ENCODE results near the gene SPRTN. TPM values are rescaled to one million over a fixed set of nuclear protein-coding genes. Genes with fewer than 3 reads are reported as not detected.
"Not testable (repeated sequence)": the region's sequence is repeated elsewhere in the genome, so short reads cannot be mapped to it uniquely, and the experiment has no call there.

Gene SPRTN
- total RNA-seq, 1 donor: 17.2 TPM

DNA sequence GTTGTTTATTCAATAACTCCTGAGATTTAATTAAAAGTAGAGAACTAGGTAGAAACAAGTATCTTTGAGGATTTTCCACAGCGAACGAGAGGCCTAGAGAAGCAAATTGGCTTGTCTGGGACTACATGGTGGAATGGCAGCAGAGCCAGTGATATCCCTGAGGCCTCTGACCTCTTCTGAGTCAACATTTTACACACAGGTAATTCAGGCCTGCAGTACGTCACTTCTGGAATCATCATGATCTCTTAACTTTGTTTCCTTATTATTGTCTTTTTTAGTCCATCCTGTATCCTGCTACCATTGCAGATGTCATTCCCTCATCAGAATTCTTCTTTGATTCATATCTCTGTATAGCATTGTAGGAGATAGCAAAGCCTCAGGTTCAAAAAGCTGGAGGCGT, 9.9 kb downstream of the SPRTN start:
- no peak overlapping the region for H3K4me3 ChIP-seq (ENCODE audit: low read depth, low read length)
- TF ChIP-seq, protein P1, sequence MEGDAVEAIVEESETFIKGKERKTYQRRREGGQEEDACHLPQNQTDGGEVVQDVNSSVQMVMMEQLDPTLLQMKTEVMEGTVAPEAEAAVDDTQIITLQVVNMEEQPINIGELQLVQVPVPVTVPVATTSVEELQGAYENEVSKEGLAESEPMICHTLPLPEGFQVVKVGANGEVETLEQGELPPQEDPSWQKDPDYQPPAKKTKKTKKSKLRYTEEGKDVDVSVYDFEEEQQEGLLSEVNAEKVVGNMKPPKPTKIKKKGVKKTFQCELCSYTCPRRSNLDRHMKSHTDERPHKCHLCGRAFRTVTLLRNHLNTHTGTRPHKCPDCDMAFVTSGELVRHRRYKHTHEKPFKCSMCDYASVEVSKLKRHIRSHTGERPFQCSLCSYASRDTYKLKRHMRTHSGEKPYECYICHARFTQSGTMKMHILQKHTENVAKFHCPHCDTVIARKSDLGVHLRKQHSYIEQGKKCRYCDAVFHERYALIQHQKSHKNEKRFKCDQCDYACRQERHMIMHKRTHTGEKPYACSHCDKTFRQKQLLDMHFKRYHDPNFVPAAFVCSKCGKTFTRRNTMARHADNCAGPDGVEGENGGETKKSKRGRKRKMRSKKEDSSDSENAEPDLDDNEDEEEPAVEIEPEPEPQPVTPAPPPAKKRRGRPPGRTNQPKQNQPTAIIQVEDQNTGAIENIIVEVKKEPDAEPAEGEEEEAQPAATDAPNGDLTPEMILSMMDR (IDR thresholded peaks at IDR 0.05; ENCODE audit: insufficient read depth, low read length): no peak
- DNase-seq (ENCODE audit: low read depth): no peak

DNA sequence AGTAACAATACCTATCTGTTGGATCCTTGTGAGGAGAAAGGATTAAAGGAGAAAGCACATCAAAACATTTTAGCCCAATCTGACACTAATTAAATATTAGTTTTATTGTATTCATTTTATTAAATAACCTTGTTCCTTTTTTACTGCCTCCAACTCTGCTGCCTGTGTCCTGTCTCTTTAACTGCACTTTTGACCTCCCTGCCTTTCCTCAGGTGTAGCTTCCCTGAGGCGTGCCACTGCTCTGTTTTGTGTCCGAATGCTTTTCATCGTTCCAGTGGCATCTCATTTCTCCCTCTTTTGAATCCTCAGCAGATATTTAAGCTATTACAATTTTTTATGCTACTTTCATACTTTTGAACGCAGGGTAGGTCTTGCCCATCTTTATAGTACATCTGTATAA, 10.3 kb downstream of the SPRTN start:
- DNase-seq (ENCODE audit: low read depth): no peak
- TF ChIP-seq, protein P1 (IDR thresholded peaks at IDR 0.05; ENCODE audit: insufficient read depth, low read length): no peak
- no peak overlapping the region for H3K4me3 ChIP-seq (ENCODE audit: low read depth, low read length)

GRCh38 chr1:231348856-231349255, 10.8 kb downstream of the SPRTN start:
- H3K4me3 ChIP-seq (ENCODE audit: low read depth, low read length); DNase-seq (ENCODE audit: low read depth): not testable (repeated sequence)

DNA sequence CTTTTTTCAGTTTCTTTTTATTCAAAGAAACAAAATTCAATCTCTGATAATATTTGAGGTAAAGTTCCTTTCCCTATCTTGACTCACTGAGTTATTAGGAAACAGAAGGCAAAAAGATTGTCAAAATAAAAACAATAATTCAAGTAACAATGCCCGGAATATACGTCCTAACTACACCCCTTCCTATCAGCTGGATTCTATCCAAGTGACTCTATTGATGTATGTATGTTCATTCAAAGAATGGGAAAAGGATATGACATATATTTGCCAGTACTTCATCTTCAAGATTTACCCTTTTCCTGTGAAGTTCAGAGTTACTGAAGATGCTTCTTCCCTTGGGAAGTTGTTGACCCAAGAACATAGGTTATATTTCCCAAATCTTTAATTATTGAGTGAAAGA, 13.7 kb downstream of the SPRTN start:
- TF ChIP-seq, protein P1 (IDR thresholded peaks at IDR 0.05; ENCODE audit: insufficient read depth, low read length): no peak
- no peak overlapping the region for H3K4me3 ChIP-seq (ENCODE audit: low read depth, low read length)
- DNase-seq (ENCODE audit: low read depth): no peak

DNA sequence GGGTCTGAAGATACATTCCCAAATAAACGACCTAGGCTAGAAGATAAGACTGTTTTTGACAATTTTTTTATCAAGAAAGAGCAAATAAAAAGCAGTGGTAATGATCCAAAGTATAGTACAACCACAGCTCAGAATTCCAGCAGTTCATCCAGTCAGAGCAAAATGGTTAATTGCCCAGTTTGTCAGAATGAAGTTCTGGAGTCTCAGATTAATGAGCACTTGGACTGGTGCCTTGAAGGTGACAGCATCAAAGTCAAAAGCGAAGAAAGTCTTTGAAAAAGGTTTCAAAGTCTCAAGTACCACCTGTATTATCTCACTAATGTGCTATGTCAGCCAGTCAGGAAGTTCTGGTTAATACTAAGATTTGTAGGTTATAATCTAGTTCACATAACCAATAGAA, 15.0 kb downstream of the SPRTN start:
- H3K4me3 ChIP-seq (ENCODE audit: low read depth, low read length): no peak overlapping the region
- DNase-seq (ENCODE audit: low read depth): no peak
- TF ChIP-seq, protein P1 (IDR thresholded peaks at IDR 0.05; ENCODE audit: insufficient read depth, low read length): no peak

GRCh38 chr1:231354330-231355020, 16.4 kb downstream of the SPRTN start:
- TF ChIP-seq, protein P1 (IDR thresholded peaks at IDR 0.05; ENCODE audit: insufficient read depth, low read length): no peak
- no peak overlapping the region for H3K4me3 ChIP-seq (ENCODE audit: low read depth, low read length)
- peak; percentile 77 for DNase-seq (ENCODE audit: low read depth)

GRCh38 chr1:231355171-231355570, 17.1 kb downstream of the SPRTN start:
- TF ChIP-seq, protein P1 (IDR thresholded peaks at IDR 0.05; ENCODE audit: insufficient read depth, low read length): no peak
- DNase-seq (ENCODE audit: low read depth): no peak
- H3K4me3 ChIP-seq (ENCODE audit: low read depth, low read length): no peak overlapping the region

Data from fibroblast of the aortic adventitia (primary cell).